ENCODE measurements around the gene RNF181. TPM values are rescaled to one million over a fixed set of nuclear protein-coding genes. Genes with fewer than 3 reads are reported as not detected.

RNF181 gene
- total and polyA plus RNA-seq, 2 of the 13 experiments (the other 11 are each of a cell fraction or from before 2014, with no cell fraction given) = 224 to 578 TPM

DNA sequence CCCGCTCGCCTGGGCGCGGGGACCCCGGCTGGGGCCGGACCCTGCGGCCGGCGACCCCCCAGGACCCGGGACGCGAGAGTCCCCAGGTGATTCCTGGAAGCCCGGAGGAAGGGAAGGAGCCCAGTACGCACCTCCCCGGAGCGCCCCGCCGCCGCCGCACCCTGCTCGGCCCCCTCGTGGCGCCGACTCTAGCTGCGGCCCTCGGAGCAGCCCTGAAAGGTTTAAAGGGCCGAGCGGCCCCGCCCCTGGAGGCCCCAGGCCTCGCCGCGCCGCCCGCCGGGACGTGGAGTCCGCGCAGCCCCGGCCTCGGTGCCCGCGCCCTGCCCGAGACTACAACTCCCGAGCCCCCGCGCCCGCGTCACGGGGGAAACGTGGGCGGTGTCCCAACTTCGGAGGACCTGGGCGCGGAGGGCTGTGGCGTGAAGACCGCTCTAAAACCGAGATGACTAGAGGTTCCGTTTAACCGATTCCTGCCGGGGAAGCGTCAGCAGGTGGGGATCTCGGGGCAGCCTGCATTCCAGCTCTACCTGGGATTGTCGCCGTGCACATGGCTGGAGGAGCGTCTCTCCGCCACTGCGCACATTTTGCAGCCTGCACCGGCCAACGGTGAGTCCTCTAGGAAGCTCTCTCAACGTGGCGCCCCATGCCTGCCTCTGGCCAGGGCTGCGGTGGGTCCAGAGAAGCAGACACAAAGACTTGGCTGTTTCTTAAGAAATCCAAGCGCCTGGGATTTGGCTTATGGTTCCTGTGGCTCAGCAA, 7.1 kb downstream of the RNF181 start, which contains the start of gene TMEM150A (continued):
- TF ChIP-seq ZNF609 (CRISPR knock-in tag; IDR thresholded peaks at IDR 0.05; ENCODE audit: borderline replicate concordance) (no peak; the same call in 1 of the 2 replicates), ZHX1 (CRISPR knock-in tag; IDR thresholded peaks at IDR 0.05; ENCODE audit: low read depth) (0 out of 2 replicates have a peak, but pooled peaks have one; percentile 14), MAF1 (CRISPR knock-in tag; IDR thresholded peaks at IDR 0.05; ENCODE audit: borderline replicate concordance) (no peak), ZNF839 (CRISPR knock-in tag; IDR thresholded peaks at IDR 0.05; ENCODE audit: borderline replicate concordance) (peak; percentile 70; the same call in 1 of the 2 replicates), PAX8 (CRISPR knock-in tag; IDR thresholded peaks at IDR 0.05; ENCODE audit: borderline replicate concordance) (no peak), ZMYM4 (CRISPR knock-in tag; IDR thresholded peaks at IDR 0.05) (peak; percentile 83), ZNF329 (CRISPR knock-in tag; IDR thresholded peaks at IDR 0.05; ENCODE audit: low read depth) (peak; percentile 69; the same call in 1 of the 2 replicates), ZNF891 (CRISPR knock-in tag; IDR thresholded peaks at IDR 0.05) (no peak), SNAPC2 (CRISPR knock-in tag; IDR thresholded peaks at IDR 0.05) (no peak), ZNF34 (CRISPR knock-in tag; IDR thresholded peaks at IDR 0.05; ENCODE audit: borderline replicate concordance) (no peak), SRSF4 (IDR thresholded peaks at IDR 0.05; ENCODE audit: low read depth, low read length, poor library complexity, severe bottlenecking) (no peak), LCORL (IDR thresholded peaks at IDR 0.05) (no peak), LCORL (CRISPR knock-in tag; IDR thresholded peaks at IDR 0.05) (no peak), ARHGAP35 (CRISPR knock-in tag; IDR thresholded peaks at IDR 0.05; ENCODE audit: borderline replicate concordance) (no peak), HIVEP1 (CRISPR knock-in tag; IDR thresholded peaks at IDR 0.05) (peak; percentile 85), NR2F1 (CRISPR knock-in tag; IDR thresholded peaks at IDR 0.05) (no peak), ONECUT2 (CRISPR knock-in tag; IDR thresholded peaks at IDR 0.05) (no peak), RELA (CRISPR knock-in tag; IDR thresholded peaks at IDR 0.05) (no peak), ZIK1 (CRISPR knock-in tag; IDR thresholded peaks at IDR 0.05; ENCODE audit: borderline replicate concordance, low read depth) (0 out of 2 replicates have a peak, but pooled peaks have one; percentile 42)
- TF ChIP-seq, protein P1, sequence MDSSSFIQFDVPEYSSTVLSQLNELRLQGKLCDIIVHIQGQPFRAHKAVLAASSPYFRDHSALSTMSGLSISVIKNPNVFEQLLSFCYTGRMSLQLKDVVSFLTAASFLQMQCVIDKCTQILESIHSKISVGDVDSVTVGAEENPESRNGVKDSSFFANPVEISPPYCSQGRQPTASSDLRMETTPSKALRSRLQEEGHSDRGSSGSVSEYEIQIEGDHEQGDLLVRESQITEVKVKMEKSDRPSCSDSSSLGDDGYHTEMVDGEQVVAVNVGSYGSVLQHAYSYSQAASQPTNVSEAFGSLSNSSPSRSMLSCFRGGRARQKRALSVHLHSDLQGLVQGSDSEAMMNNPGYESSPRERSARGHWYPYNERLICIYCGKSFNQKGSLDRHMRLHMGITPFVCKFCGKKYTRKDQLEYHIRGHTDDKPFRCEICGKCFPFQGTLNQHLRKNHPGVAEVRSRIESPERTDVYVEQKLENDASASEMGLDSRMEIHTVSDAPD (CRISPR knock-in tag; IDR thresholded peaks at IDR 0.05) = no peak
